Limb (tissue), 2 donors: ENCODE measurements around the gene CSKMT.

Source experiments
- DNase-seq, 2 donors: peaks; one replicate each; pipeline ENCODE4 v3.0.0-alpha.2; 2016; ENCODE audit errors: extremely low spot score in 2 of 2

The CSKMT gene

DNA sequence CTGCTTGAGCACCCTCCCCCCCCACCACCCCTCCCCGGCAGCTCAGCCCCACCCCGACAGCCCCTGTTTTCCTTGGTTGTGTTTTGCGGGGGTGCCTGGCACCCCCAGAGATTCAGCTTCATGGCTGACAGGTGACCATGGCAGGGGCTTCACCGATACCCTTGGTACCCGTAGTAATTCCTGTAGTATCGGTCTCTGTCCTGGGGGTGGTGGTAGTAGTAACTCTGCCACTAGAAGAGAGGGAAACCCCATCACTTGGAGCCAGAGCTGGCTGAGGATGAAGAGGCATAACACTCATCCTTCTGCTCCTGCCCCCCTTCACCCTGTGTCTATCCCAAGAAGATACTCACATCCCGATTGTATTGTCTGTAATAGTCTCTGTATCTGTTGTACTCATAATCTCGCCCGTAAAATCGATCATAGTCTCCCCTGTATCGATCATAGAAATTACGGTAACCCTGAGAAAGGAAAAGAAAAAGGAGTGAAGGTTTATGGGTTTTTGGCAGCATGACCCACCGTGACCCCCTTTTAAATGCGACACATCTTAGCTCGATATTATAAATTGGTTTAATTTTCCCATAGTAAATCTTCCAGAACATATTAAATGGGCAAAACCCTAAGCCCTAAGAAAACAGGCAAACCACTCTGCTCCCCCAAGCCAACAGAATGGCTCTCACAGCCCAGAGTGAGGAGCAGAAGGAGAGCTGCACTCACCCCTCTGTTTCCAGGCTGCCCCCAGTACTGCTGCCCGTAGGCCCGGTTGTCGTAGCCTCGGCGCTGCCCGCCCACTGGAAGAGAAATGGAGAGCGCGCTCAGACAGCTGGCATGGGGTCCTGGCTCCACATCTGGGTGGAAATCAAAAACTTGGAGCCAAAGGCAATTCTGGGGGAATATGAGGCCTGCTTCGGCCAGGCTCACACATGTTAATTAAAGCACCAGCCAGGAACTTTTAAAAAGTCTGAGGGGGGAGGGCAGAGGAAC, 50.3 kb downstream of the CSKMT start:
- no peak for DNase-seq

GRCh38 chr11:62716206-62716605, 51.1 kb downstream of the CSKMT start:
- no peak for DNase-seq

- DNase-seq, result no peak
Measured at GRCh38 chr11:62716816-62717215, 51.7 kb downstream of the CSKMT start.
